ENCODE data around the gene HOXB1.

DNA sequence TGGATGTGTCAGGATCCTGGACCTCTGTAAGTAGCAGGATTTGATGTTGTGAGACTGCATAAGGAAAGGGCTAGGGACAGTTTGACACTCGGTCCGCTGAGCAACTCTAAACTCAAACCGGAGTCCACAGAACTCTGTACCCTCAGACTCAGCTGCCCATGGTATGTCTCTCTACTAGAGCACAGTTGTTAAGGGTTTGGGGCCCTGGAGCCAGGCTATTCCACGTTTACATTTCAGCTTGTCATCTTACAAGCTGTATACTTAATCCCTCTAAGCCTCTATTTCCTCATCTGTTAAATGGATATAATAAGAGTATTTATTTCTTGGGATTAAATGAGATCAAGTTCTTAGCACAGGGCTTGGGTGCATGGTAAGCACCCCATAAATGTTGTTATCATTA lies 27.9 kb downstream of the HOXB1 start:
- TF ChIP-seq EZH2 (IDR thresholded peaks at IDR 0.05; ENCODE audit: insufficient read depth, poor library complexity, severe bottlenecking) (no peak), EZH2phosphoT487 (IDR thresholded peaks at IDR 0.05; ENCODE audit: insufficient read depth, low read depth) (no peak)
